Right lobe of liver (tissue), 4 donors: ENCODE measurements around the gene GNAQ.
A peak's percentile ranks its signal among the peaks of the same experiment; 100 is the strongest.

ENCODE experiments used
- POLR2A ChIP-seq: fragments of 450-650 bp; IDR thresholded peaks from one replicate; pipeline ENCODE4 v1.6.1; 2017; ENCODE audit warnings: antibody characterized with exemption, mild to moderate bottlenecking
- TF ChIP-seq, protein P1 (sequence below), 4 donors: fragments of 200-600 bp in 3 of 4; fragments of 450-650 bp in 1 of 4; IDR thresholded peaks; one replicate each; pipeline versions ENCODE4 v1.5.1 to v1.8.0; 2016 to 2022; ENCODE audit warnings: antibody characterized with exemption in 4 of 4, mild to moderate bottlenecking in 2 of 4
- donor health status: DM: no; HTN: no; CAD: no.
- donor health status: DM: no; HTN: no; CAD: no.
- donor health status: DM: no; HTN: yes; CAD: no.

DNA sequence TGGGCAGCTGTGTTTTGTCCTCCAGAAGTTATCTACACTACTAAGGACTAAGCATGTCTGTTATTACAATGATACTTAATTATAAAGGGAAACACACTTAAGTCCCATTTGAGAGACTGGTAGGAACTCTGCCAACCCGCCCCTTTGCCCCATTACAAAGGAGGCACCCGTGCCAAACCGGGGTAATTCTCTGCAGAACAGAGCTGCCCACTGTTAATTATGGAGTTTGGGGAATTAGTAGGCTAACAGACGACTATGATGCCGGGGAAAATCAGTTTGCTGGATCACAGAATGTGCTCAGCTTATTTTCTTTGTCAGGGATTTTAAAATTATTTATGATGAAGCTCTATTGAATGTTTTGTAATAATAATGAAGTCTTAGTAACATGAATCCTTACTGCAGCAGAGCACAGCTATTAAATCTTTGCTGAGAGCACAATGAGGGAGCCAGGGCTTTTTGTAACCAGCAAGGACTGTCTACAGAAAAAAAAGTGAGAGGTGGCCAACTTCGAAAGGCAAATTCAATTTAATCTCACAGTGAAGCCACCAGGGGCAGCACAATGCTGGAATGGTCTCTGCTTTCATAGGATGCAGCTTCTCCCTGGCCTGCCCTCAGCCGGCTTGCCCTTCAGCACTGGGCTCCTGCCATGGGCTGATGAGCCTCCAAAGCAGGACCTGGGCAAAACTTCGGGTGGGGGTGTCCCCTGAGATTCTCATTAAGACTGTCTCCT lies 134.5 kb downstream of the GNAQ start:
- TF ChIP-seq, protein P1, sequence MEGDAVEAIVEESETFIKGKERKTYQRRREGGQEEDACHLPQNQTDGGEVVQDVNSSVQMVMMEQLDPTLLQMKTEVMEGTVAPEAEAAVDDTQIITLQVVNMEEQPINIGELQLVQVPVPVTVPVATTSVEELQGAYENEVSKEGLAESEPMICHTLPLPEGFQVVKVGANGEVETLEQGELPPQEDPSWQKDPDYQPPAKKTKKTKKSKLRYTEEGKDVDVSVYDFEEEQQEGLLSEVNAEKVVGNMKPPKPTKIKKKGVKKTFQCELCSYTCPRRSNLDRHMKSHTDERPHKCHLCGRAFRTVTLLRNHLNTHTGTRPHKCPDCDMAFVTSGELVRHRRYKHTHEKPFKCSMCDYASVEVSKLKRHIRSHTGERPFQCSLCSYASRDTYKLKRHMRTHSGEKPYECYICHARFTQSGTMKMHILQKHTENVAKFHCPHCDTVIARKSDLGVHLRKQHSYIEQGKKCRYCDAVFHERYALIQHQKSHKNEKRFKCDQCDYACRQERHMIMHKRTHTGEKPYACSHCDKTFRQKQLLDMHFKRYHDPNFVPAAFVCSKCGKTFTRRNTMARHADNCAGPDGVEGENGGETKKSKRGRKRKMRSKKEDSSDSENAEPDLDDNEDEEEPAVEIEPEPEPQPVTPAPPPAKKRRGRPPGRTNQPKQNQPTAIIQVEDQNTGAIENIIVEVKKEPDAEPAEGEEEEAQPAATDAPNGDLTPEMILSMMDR (IDR thresholded peaks at IDR 0.05), result peak in 3 of 4 donors; percentile 10 to 14 (median 12)
- TF ChIP-seq POLR2A, result no peak
